A549 (cell line): ENCODE results near the gene TBL1X. TPM values are rescaled to one million over a fixed set of nuclear protein-coding genes. Genes with fewer than 3 reads are reported as not detected.
A peak's percentile ranks its signal among the peaks of the same experiment; 100 is the strongest.

ENCODE experiments used
- ATAC-seq, 2 experiments: fragments of 200-7000 bp in 1 of 2; fragments of >200 bp in 1 of 2; cut with Nextera tagmentation in 1 of 2; cut with Tn5 transposase in 1 of 2; 3 replicates each; pipeline versions ENCODE4 v1.8.0 to v1.9.1; 2018 to 2020; ENCODE audit warnings: mild to moderate bottlenecking in 1 of 2, moderate library complexity in 1 of 2
- CTCF ChIA-PET: fragments of 300-600 bp; sonication (Branson Sonifier 250); formaldehyde crosslinking; extraction: SDS; loops from one replicate; lab custom pipeline; 2021; ENCODE audit warnings: antibody characterized with exemption, inconsistent platforms; lab: Yijun Ruan, JAX
- POLR2A ChIA-PET: fragments of 350-600 bp; formaldehyde crosslinking; extraction: SDS; loops from one replicate; lab custom pipeline; 2021; ENCODE audit warnings: antibody characterized with exemption, inconsistent platforms; lab: Yijun Ruan, JAX
- DNase-seq, 2 experiments: peaks; one replicate each; pipeline versions ENCODE4 v3.0.0 to v3.0.0-alpha.2; 2011 to 2016; ENCODE audit warnings: low read depth in 1 of 2, low spot score in 1 of 2
- FAIRE-seq: peaks from 2 replicates; lab custom pipeline; 2011; peaks lifted over from hg19 to GRCh38; lab: Jason Lieb, UNC
- H3K27ac ChIP-seq, 2 experiments: fragments of >200 bp; sonication (Bioruptor Twin); formaldehyde crosslinking; 3 replicates each; pipeline ENCODE4 v1.5.1; 2016 to 2017
- H3K4me1 ChIP-seq: fragments of >200 bp; sonication (Bioruptor Twin); formaldehyde crosslinking; 3 replicates; pipeline ENCODE4 v1.6.1; 2016
- H3K4me2 ChIP-seq: fragments of >200 bp; sonication (Bioruptor Twin); formaldehyde crosslinking; 3 replicates; pipeline ENCODE4 v1.6.1; 2016
- H3K4me3 ChIP-seq: fragments of >200 bp; sonication (Bioruptor Twin); formaldehyde crosslinking; 3 replicates; pipeline ENCODE4 v1.5.1; 2016
- H3K9me3 ChIP-seq: fragments of >200 bp; sonication (Bioruptor Twin); formaldehyde crosslinking; 3 replicates; pipeline ENCODE4 v1.6.1; 2016
- CBX2 ChIP-seq: fragments of 200-600 bp; sonication (generic); IDR thresholded peaks from 2 replicates; pipeline ENCODE4 v1.6.1; 2016; ENCODE audit warnings: low read depth, mild to moderate bottlenecking, borderline replicate concordance
- CEBPB ChIP-seq, 2 experiments: fragments of >200 bp in 1 of 2; sonication (Bioruptor Twin) in 1 of 2; formaldehyde crosslinking in 1 of 2; IDR thresholded peaks; 2 replicates each; pipeline ENCODE4 v1.6.1; 2012 to 2016
- CTCF ChIP-seq: fragments of >200 bp; sonication (Bioruptor Twin); formaldehyde crosslinking; IDR thresholded peaks from 3 replicates; pipeline ENCODE4 v1.5.1; 2016
- ELK1 ChIP-seq: fragments of 150-350 bp; IDR thresholded peaks from 2 replicates; pipeline ENCODE4 v1.6.1; 2014; ENCODE audit warnings: low read depth, mild to moderate bottlenecking, low read length
- EP300 ChIP-seq, 2 experiments: fragments of >200 bp; sonication (Bioruptor Twin); formaldehyde crosslinking; IDR thresholded peaks; 2 replicates in 1 of 2; 3 replicates in 1 of 2; pipeline ENCODE4 v1.6.1; 2016 to 2017
- ESRRA ChIP-seq: fragments of 150-350 bp; IDR thresholded peaks from 2 replicates; pipeline ENCODE4 v1.6.1; 2014; ENCODE audit warnings: mild to moderate bottlenecking, low read length, borderline replicate concordance
- FOSB ChIP-seq: fragments of 250-450 bp; sonication (Bioruptor Pico); IDR thresholded peaks from 2 replicates; pipeline ENCODE4 v1.5.0; 2020; ENCODE audit warnings: mild to moderate bottlenecking, moderate library complexity
- FOSL2 ChIP-seq, 2 experiments: fragments of 450-650 bp in 1 of 2; fragments of >200 bp in 1 of 2; sonication (Bioruptor Twin) in 1 of 2; formaldehyde crosslinking; IDR thresholded peaks; 2 replicates each; pipeline versions ENCODE4 v1.5.0 to v1.6.1; 2016 to 2020; ENCODE audit warnings: mild to moderate bottlenecking in 1 of 2, moderate library complexity in 1 of 2
- GATA3 ChIP-seq: IDR thresholded peaks from 2 replicates; pipeline ENCODE4 v1.6.1; 2012; ENCODE audit warnings: borderline replicate concordance
- HDAC2 ChIP-seq: fragments of 200-600 bp; sonication (generic); IDR thresholded peaks from 2 replicates; pipeline ENCODE4 v1.6.1; 2016
- HEYL ChIP-seq: fragments of 250-450 bp; sonication (Bioruptor Pico); IDR thresholded peaks from 2 replicates; pipeline ENCODE4 v1.8.0; 2021; ENCODE audit warnings: mild to moderate bottlenecking, moderate library complexity
- HMGXB4 ChIP-seq: fragments of 250-450 bp; sonication (Bioruptor Pico); IDR thresholded peaks from 2 replicates; pipeline ENCODE4 v1.5.0; 2021; ENCODE audit warnings: mild to moderate bottlenecking, moderate library complexity, borderline replicate concordance
- HOXA7 ChIP-seq: fragments of 250-450 bp; sonication (Bioruptor Pico); IDR thresholded peaks from 2 replicates; pipeline ENCODE4 v1.5.0; 2020; ENCODE audit warnings: mild to moderate bottlenecking, moderate library complexity
- HOXB13 ChIP-seq: fragments of 250-450 bp; sonication (Bioruptor Pico); IDR thresholded peaks from 2 replicates; pipeline ENCODE4 v1.5.0; 2020; ENCODE audit warnings: low read depth, mild to moderate bottlenecking, moderate library complexity
- HOXB5 ChIP-seq: fragments of 250-450 bp; sonication (Bioruptor Pico); IDR thresholded peaks from 2 replicates; pipeline ENCODE4 v1.5.0; 2020; ENCODE audit warnings: mild to moderate bottlenecking, moderate library complexity
- JUN ChIP-seq, 2 experiments: fragments of >200 bp; sonication (Bioruptor Twin); formaldehyde crosslinking; IDR thresholded peaks; 2 replicates in 1 of 2; 3 replicates in 1 of 2; pipeline ENCODE4 v1.6.1; 2016 to 2017
- JUNB ChIP-seq: fragments of >200 bp; sonication (Bioruptor Twin); formaldehyde crosslinking; IDR thresholded peaks from 2 replicates; pipeline ENCODE4 v1.6.1; 2016
- KDM5A ChIP-seq: fragments of 200-600 bp; sonication (generic); IDR thresholded peaks from 2 replicates; pipeline ENCODE4 v1.6.1; 2016; ENCODE audit warnings: antibody characterized with exemption, mild to moderate bottlenecking
- MAFK ChIP-seq: fragments of 450-650 bp; IDR thresholded peaks from 2 replicates; pipeline ENCODE4 v1.6.1; 2014; ENCODE audit not compliant: partially characterized antibody
- MAX ChIP-seq: IDR thresholded peaks from 2 replicates; pipeline ENCODE4 v1.6.1; 2012
- NPAS2 ChIP-seq: fragments of 250-450 bp; sonication (Bioruptor Pico); IDR thresholded peaks from 2 replicates; pipeline ENCODE4 v1.8.0; 2022; ENCODE audit warnings: mild to moderate bottlenecking, moderate library complexity, borderline replicate concordance
- NR3C1 ChIP-seq: fragments of >200 bp; sonication (Bioruptor Twin); formaldehyde crosslinking; IDR thresholded peaks from 3 replicates; pipeline ENCODE4 v1.6.1; 2017
- POLR2AphosphoS2 ChIP-seq: conservative IDR thresholded peaks from 2 replicates; pipeline ENCODE4 v1.6.1; 2012; ENCODE audit warnings: low read length, improper control_type of control experiment, inconsistent platforms
- RAD21 ChIP-seq, 2 experiments: fragments of >200 bp in 1 of 2; sonication (Bioruptor Twin) in 1 of 2; formaldehyde crosslinking in 1 of 2; IDR thresholded peaks in 1 of 2; conservative IDR thresholded peaks in 1 of 2; 2 replicates in 1 of 2; 3 replicates in 1 of 2; pipeline ENCODE4 v1.6.1; 2012 to 2018; ENCODE audit warnings: inconsistent platforms in 1 of 2
- RARB ChIP-seq: fragments of 250-450 bp; sonication (Bioruptor Pico); IDR thresholded peaks from 2 replicates; pipeline ENCODE4 v1.8.0; 2021; ENCODE audit warnings: mild to moderate bottlenecking, moderate library complexity
- SMC3 ChIP-seq: fragments of >200 bp; sonication (Bioruptor Twin); formaldehyde crosslinking; IDR thresholded peaks from 3 replicates; pipeline ENCODE4 v1.6.1; 2018; ENCODE audit warnings: inconsistent platforms
- TFCP2L1 ChIP-seq: fragments of 250-450 bp; sonication (Bioruptor Pico); IDR thresholded peaks from 2 replicates; pipeline ENCODE4 v1.5.0; 2021; ENCODE audit warnings: mild to moderate bottlenecking
- ZC3H11A ChIP-seq: fragments of 450-650 bp; IDR thresholded peaks from 2 replicates; pipeline ENCODE4 v1.6.1; 2014; ENCODE audit warnings: antibody characterized with exemption, mild to moderate bottlenecking
- ZFP36 ChIP-seq: fragments of 450-650 bp; IDR thresholded peaks from 2 replicates; pipeline ENCODE4 v1.6.1; 2014; ENCODE audit warnings: borderline replicate concordance; ENCODE audit not compliant: partially characterized antibody
- WGBS: methylation state at CpG from one replicate; pipeline ENCODE4 v1.1.6; 2017; ENCODE audit errors: missing lambda C conversion rate; 5-methylcytosine and 5-hydroxymethylcytosine counted together
- polyA plus RNA-seq, 4 experiments: library from polyadenylated mRNA; depleted of rRNA in 3 of 4; stranded (reverse); fragments of >200 nt; fragmentation: RNase III in 1 of 4; extraction: RNeasy Plus Mini Kit Qiagen cat#74134 plus additional on column Dnase treatment in 1 of 4; gene quantifications; 2 replicates in 3 of 4; 3 replicates in 1 of 4; pipeline ENCODE4 v1.2.3, GENCODE V29; 2011 to 2017

Gene TBL1X
- polyA plus RNA-seq, 2 of the 4 experiments (the other 2 are of a cell fraction): 14.6 to 18.0 TPM

- TF ChIP-seq HOXB13 (CRISPR knock-in tag) (no peak), FOSB (CRISPR knock-in tag) (no peak)
- TF ChIP-seq, all 56 proteins: peak for 0
These were observed 96.3 kb downstream of the TBL1X start (continued) for GRCh38 chrX:9561199-9561598.

GRCh38 chrX:9562851-9563250 is 98.0 kb downstream of the TBL1X start:
- Histone ChIP-seq H3K4me1 (peaks cover 40% of the 10 kb centered on the region), H3K27ac (peak overlapping the region; percentile 67 to 87), H3K4me2 (peak overlapping the region; percentile 62)
- ChIA-PET CTCF (no interaction called here), POLR2A (no interaction called here)
- 2% methylated on average over 8 of the region's 8 CpGs for WGBS
- TF ChIP-seq GATA3 (peak; percentile 22; the same call in 1 of the 2 replicates), ZFP36 (peak; percentile 19), MAFK (peak; percentile 9), FOSB (CRISPR knock-in tag) (no peak), FOSL2 (IDR thresholded peaks at IDR 0.05) (no peak), FOSL2 (CRISPR knock-in tag; IDR thresholded peaks at IDR 0.05) (no peak), MAX (peak; percentile 45), JUNB (no peak; the same call in 1 of the 2 replicates), ESRRA (no peak), EP300 (IDR thresholded peaks at IDR 0.05) (peak in 1 of 2 experiments; percentile 29; a peak in 1 of 5 replicates), RAD21 (conservative IDR thresholded peaks at IDR 0.05 in 1 of 2, IDR thresholded peaks at IDR 0.05 in 1 of 2) (no peak)
- TF ChIP-seq, all 56 proteins: peak for 5
- peak; percentile 59 for FAIRE-seq
- Histone ChIP-seq H3K4me3 (no peak overlapping the region), H3K9me3 (no peaks in the 10 kb centered on the region)
- peak; percentile 22 to 83 for DNase-seq
- peak; percentile 93 for ATAC-seq

GRCh38 chrX:9566150-9566621 is 101.3 kb downstream of the TBL1X start:
- Histone ChIP-seq H3K4me1 (peaks cover 40% of the 10 kb centered on the region), H3K27ac (peak overlapping the region; percentile 3 to 74; a peak in 4 of 6 replicates), H3K4me3 (no peak overlapping the region), H3K9me3 (no peaks in the 10 kb centered on the region), H3K4me2 (peak overlapping the region; percentile 83)
- ATAC-seq: peak; percentile 78 to 84; a peak in 4 of 6 replicates
- CTCF ChIA-PET: interaction anchor here (0.8 to 1.3 kb wide), 2 partner anchors 11 to 609 kb away, joined by 3 read pairs; no protein-coding TSS in a partner anchor
- WGBS: 3% methylated on average over 6 of the region's 6 CpGs
- FAIRE-seq: peak; percentile 72
- POLR2A ChIA-PET: no interaction called here
- DNase-seq: peak; percentile 41 to 69
- TF ChIP-seq CEBPB (IDR thresholded peaks at IDR 0.05) (no peak), ESRRA (no peak), RARB (CRISPR knock-in tag) (no peak), HDAC2 (no peak), HOXB5 (CRISPR knock-in tag) (no peak), HMGXB4 (CRISPR knock-in tag) (no peak), JUNB (peak; percentile 32), FOSL2 (IDR thresholded peaks at IDR 0.05) (no peak), FOSL2 (CRISPR knock-in tag; IDR thresholded peaks at IDR 0.05) (0 out of 2 replicates have a peak, but pooled peaks have one; percentile 7), MAFK (no peak), ZFP36 (no peak), POLR2AphosphoS2 (no peak), MAX (0 out of 2 replicates have a peak, but pooled peaks have one; percentile 36), SMC3 (0 out of 3 replicates have a peak, but pooled peaks have one; percentile 7), NR3C1 (no peak), TFCP2L1 (no peak), HEYL (no peak), HOXA7 (no peak), ZC3H11A (no peak), KDM5A (no peak), JUN (IDR thresholded peaks at IDR 0.05) (no peak), CBX2 (no peak), NPAS2 (CRISPR knock-in tag) (no peak), ELK1 (no peak), CTCF (no peak)
